Measurements from ENCODE around the gene OTUB2. TPM values are rescaled to one million over a fixed set of nuclear protein-coding genes. Genes with fewer than 3 reads are reported as not detected.

The OTUB2 gene
- polyA plus RNA-seq, 1 of the 3 experiments (the other 2 are of a cell fraction), result 1.4 TPM

GRCh38 chr14:94080621-94081385, 54.7 kb downstream of the OTUB2 start, which contains the start of the genes DDX24 and IFI27L1 (continued):
- TF ChIP-seq NFIC (IDR thresholded peaks at IDR 0.05; ENCODE audit: borderline replicate concordance), result no peak
- peak; percentile 65 for TF ChIP-seq CHD2 (IDR thresholded peaks at IDR 0.05; ENCODE audit: low read length, partially characterized antibody)
- no peak for TF ChIP-seq EP300 (IDR thresholded peaks at IDR 0.05; ENCODE audit: borderline replicate concordance in 1 of 2, low read depth in 1 of 2, low read length in 1 of 2)
- no peak for TF ChIP-seq MEF2A (IDR thresholded peaks at IDR 0.05; ENCODE audit: borderline replicate concordance, low read depth)
- TF ChIP-seq JUND (IDR thresholded peaks at IDR 0.05), result no peak
- TF ChIP-seq FOSL2 (IDR thresholded peaks at IDR 0.05; ENCODE audit: borderline replicate concordance, low read depth), result no peak
- TF ChIP-seq RFX5 (IDR thresholded peaks at IDR 0.05; ENCODE audit: low read length), result no peak
- no peak for TF ChIP-seq RXRA (IDR thresholded peaks at IDR 0.05; ENCODE audit: borderline replicate concordance, low read depth)
- peak; percentile 72 for TF ChIP-seq MAX (IDR thresholded peaks at IDR 0.05; ENCODE audit: low read depth)
- peak; percentile 85; the same call in 1 of the 2 replicates for TF ChIP-seq POLR2AphosphoS5 (IDR thresholded peaks at IDR 0.05; ENCODE audit: low read depth, low read length)
- TF ChIP-seq PBX3 (IDR thresholded peaks at IDR 0.05), result no peak
- no peak for TF ChIP-seq GATA2 (CRISPR knock-in tag; IDR thresholded peaks at IDR 0.05)
- TF ChIP-seq MXI1 (IDR thresholded peaks at IDR 0.05; ENCODE audit: low read depth, low read length), result peak; percentile 63; the same call in 1 of the 2 replicates
- TF ChIP-seq ELF1 (IDR thresholded peaks at IDR 0.05), result peak; percentile 38; the same call in 1 of the 2 replicates
- TF ChIP-seq EZH2phosphoT487 (IDR thresholded peaks at IDR 0.05; ENCODE audit: borderline replicate concordance, low read depth), result no peak
- TF ChIP-seq NRF1 (IDR thresholded peaks at IDR 0.05; ENCODE audit: low read depth, low read length), result no peak
- no peak for TF ChIP-seq RCOR1 (IDR thresholded peaks at IDR 0.05; ENCODE audit: low read length)
- TF ChIP-seq YY1 (IDR thresholded peaks at IDR 0.05; ENCODE audit: low read depth), result peak; percentile 52; the same call in 1 of the 2 replicates
- TF ChIP-seq FOXJ3 (CRISPR knock-in tag; IDR thresholded peaks at IDR 0.05), result no peak
- no peak for TF ChIP-seq ZBTB33 (IDR thresholded peaks at IDR 0.05; ENCODE audit: borderline replicate concordance, low read depth)
